Keratinocyte (primary cell): Measurements from ENCODE around the gene ABR. TPM values are rescaled to one million over a fixed set of nuclear protein-coding genes. Genes with fewer than 3 reads are reported as not detected.

Experiments
- DNase-seq: peaks from one replicate; pipeline ENCODE4 v3.0.0-alpha.2; 2011; ENCODE audit warnings: low read depth, missing footprints, low spot score
- FAIRE-seq: peaks from 2 replicates; lab custom pipeline; 2011; peaks lifted over from hg19 to GRCh38; lab: Jason Lieb, UNC
- H2AFZ ChIP-seq: 2 replicates; pipeline ENCODE4 v1.6.0; 2012; ENCODE audit warnings: low read length, control low read depth, inconsistent platforms; ENCODE audit not compliant: control insufficient read depth
- H3K27ac ChIP-seq: 2 replicates; pipeline ENCODE4 v1.5.1; 2011; ENCODE audit warnings: low read length; ENCODE audit not compliant: control insufficient read depth, insufficient read depth
- H3K27me3 ChIP-seq: 3 replicates; pipeline ENCODE4 v1.6.0; 2011; ENCODE audit warnings: low read length; ENCODE audit not compliant: control insufficient read depth, insufficient read depth; ENCODE audit errors: extremely low read depth
- H3K36me3 ChIP-seq, 2 experiments: 2 replicates in 1 of 2; 3 replicates in 1 of 2; pipeline ENCODE4 v1.5.1; 2011; ENCODE audit warnings: low read length in 2 of 2, mild to moderate bottlenecking in 1 of 2; ENCODE audit not compliant: control insufficient read depth in 2 of 2, insufficient read depth in 2 of 2; ENCODE audit errors: extremely low read depth in 1 of 2
- H3K4me1 ChIP-seq: 3 replicates; pipeline ENCODE4 v1.5.1; 2011; ENCODE audit warnings: low read length; ENCODE audit not compliant: control insufficient read depth, insufficient read depth; ENCODE audit errors: extremely low read depth
- H3K4me2 ChIP-seq: 3 replicates; pipeline ENCODE4 v1.6.0; 2011; ENCODE audit warnings: low read depth, low read length; ENCODE audit not compliant: control insufficient read depth, insufficient read depth; ENCODE audit errors: extremely low read depth
- H3K4me3 ChIP-seq, 3 experiments: fragments of 200-600 bp in 1 of 3; sonication (generic) in 1 of 3; 2 replicates in 2 of 3; 3 replicates in 1 of 3; pipeline ENCODE4 v1.5.1; 2011 to 2016; ENCODE audit warnings: low read length in 3 of 3, mild to moderate bottlenecking in 3 of 3, control low read depth in 2 of 3, inconsistent platforms in 1 of 3, low read depth in 1 of 3, mixed read lengths in 1 of 3, mixed run types in 1 of 3, moderate library complexity in 1 of 3; ENCODE audit not compliant: control insufficient read depth in 2 of 3, insufficient read depth in 2 of 3; ENCODE audit errors: extremely low read depth in 1 of 3
- H3K79me2 ChIP-seq: 2 replicates; pipeline ENCODE4 v1.6.0; 2012; ENCODE audit warnings: low read length; ENCODE audit not compliant: control insufficient read depth, insufficient read depth
- H3K9ac ChIP-seq: 3 replicates; pipeline ENCODE4 v1.6.0; 2011; ENCODE audit warnings: low read length; ENCODE audit not compliant: control insufficient read depth, insufficient read depth; ENCODE audit errors: extremely low read depth
- H3K9me1 ChIP-seq: 3 replicates; pipeline ENCODE4 v1.6.0; 2011; ENCODE audit warnings: low read length; ENCODE audit not compliant: control insufficient read depth, insufficient read depth; ENCODE audit errors: extremely low read depth
- H3K9me3 ChIP-seq: 2 replicates; pipeline ENCODE4 v1.5.1; 2012; ENCODE audit warnings: low read depth, low read length; ENCODE audit not compliant: control insufficient read depth
- H4K20me1 ChIP-seq: 3 replicates; pipeline ENCODE4 v1.6.0; 2011; ENCODE audit warnings: low read length; ENCODE audit not compliant: control insufficient read depth, insufficient read depth; ENCODE audit errors: extremely low read depth
- CTCF ChIP-seq, 3 experiments: IDR thresholded peaks in 1 of 3; conservative IDR thresholded peaks in 1 of 3; optimal IDR thresholded peaks in 1 of 3; 2 replicates in 2 of 3; 3 replicates in 1 of 3; pipeline versions ENCODE3 to v1.5.1; 2011; ENCODE audit warnings: low read length in 3 of 3, mild to moderate bottlenecking in 3 of 3, moderate library complexity in 2 of 3, control low read depth in 1 of 3, inconsistent platforms in 1 of 3; ENCODE audit not compliant: insufficient read depth in 2 of 3; ENCODE audit errors: extremely low read depth in 1 of 3
- EZH2 ChIP-seq: IDR thresholded peaks from one replicate; pipeline ENCODE4 v1.6.1; 2012; ENCODE audit warnings: inconsistent platforms, mild to moderate bottlenecking, low read length, moderate library complexity
- dilution Hi-C: fragments of 300-500 bp; cut with MboI; formaldehyde crosslinking; loops from one replicate; pipeline ENCODE4 v1.7.0; 2020; ENCODE audit warnings: low sequenced_read_pairs; ENCODE audit not compliant: extremely low pct_ligation_motif_present
- polyA plus RNA-seq, 5 experiments: library from polyadenylated mRNA; depleted of rRNA in 3 of 5; stranded (reverse) in 3 of 5; stranded (forward) in 1 of 5; unstranded in 1 of 5; fragments of >200 nt; gene quantifications; 1 replicate in 1 of 5; 2 replicates in 3 of 5; 3 replicates in 1 of 5; pipeline versions ENCODE4 v1.2.1 to v1.2.3, GENCODE V29; 2011 to 2012; ENCODE audit warnings: missing spikeins in 2 of 5, low read depth in 1 of 5, low replicate concordance in 1 of 5

Gene ABR
- polyA plus RNA-seq, 1 donor (not counting 4 experiments of a cell fraction or from before 2014, with no cell fraction given), result 17.3 TPM

DNA sequence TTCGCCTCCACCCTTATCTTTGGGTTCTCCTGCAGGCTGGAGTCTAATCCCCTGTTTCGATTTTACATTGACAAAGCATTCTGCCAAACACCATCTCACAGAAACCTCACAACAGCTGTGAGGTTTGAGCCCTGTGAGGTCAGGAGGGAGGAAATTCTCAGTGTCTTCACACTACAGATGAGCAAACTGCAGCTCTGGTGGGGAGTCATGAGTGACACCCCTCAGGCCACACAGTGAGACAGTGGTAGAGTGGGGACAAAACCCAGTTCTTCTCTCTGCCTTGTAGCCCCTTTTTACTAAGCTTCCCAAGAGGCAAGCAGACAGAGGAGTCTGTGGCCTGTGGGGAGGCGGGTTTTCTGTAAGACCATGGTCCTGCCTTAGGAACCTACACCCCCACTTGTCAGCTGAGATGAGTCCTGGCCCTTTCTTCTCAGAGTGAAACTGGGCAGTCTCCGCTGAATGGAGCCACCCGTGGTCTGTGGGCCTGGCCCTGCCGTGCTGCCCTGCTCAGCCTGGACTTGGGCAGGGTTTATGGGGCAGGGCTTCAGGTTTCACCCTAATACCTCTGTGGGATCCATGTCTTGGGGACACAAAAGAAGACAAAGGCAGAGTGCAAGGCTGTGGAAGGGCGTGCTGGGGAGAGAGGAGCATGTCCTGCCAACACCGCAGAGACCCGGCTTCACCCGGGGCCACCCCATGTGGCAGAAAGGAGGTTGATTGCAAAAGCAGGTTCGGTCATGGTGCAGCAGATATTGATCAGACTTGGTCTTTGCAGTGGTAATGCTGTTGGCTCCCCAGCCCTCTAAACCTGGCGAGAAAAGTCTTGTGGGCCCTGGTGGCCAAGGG, 59.0 kb downstream of the ABR start:
- no peak for FAIRE-seq
- H3K36me3 ChIP-seq, result no peaks in the 10 kb centered on the region
- peaks cover 11% of the 10 kb centered on the region for H3K4me1 ChIP-seq
- no peak overlapping the region for H3K9ac ChIP-seq
- no peaks in the 10 kb centered on the region for H3K9me1 ChIP-seq
- no peaks in the 10 kb centered on the region for H3K79me2 ChIP-seq
- dilution Hi-C loops, result no loop called here
- no peak for TF ChIP-seq CTCF (optimal IDR thresholded peaks at IDR 0.05 in 1 of 3, IDR thresholded peaks at IDR 0.05 in 1 of 3, conservative IDR thresholded peaks at IDR 0.05 in 1 of 3; ENCODE audit: extremely low read depth in 1 of 3, insufficient read depth in 2 of 3, low read length in 3 of 3)
- no peak for TF ChIP-seq EZH2
- DNase-seq, result no peak
- H3K4me2 ChIP-seq, result no peak overlapping the region
- no peaks in the 10 kb centered on the region for H4K20me1 ChIP-seq
- no peak overlapping the region for H3K4me3 ChIP-seq
- peaks cover 9% of the 10 kb centered on the region for H3K27me3 ChIP-seq
- no peak overlapping the region for H3K27ac ChIP-seq
- no peak overlapping the region for H2AFZ ChIP-seq
- no peaks in the 10 kb centered on the region for H3K9me3 ChIP-seq

DNA sequence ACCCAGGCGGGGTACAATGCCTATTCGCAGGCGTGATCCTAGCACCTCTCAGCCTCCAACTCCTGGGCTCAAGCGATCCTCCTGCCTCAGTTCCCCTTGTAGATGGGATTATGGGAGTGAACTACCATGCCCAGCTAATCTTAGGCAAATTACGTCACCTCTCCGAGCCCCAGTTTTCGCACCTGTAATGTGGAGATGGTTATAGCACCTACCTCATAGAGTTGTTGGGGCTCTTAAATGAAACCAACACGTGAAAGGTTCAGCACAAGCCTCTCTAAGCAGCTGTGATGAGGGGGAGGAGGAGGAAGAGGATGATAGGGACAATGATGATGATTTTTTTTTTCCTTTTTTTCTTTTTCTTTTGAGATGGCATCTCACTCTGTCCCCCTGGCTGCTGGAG, 59.9 kb downstream of the ABR start:
- TF ChIP-seq EZH2, result no peak
- no peak for TF ChIP-seq CTCF (optimal IDR thresholded peaks at IDR 0.05 in 1 of 3, IDR thresholded peaks at IDR 0.05 in 1 of 3, conservative IDR thresholded peaks at IDR 0.05 in 1 of 3; ENCODE audit: extremely low read depth in 1 of 3, insufficient read depth in 2 of 3, low read length in 3 of 3)
- Histone ChIP-seq H4K20me1 (no peaks in the 10 kb centered on the region), H2AFZ (no peak overlapping the region), H3K36me3 (no peaks in the 10 kb centered on the region), H3K9me1 (no peaks in the 10 kb centered on the region), H3K4me2 (no peak overlapping the region), H3K9me3 (no peaks in the 10 kb centered on the region), H3K79me2 (no peaks in the 10 kb centered on the region), H3K27ac (no peak overlapping the region), H3K9ac (no peak overlapping the region), H3K4me3 (no peak overlapping the region), H3K4me1 (peaks cover 18% of the 10 kb centered on the region), H3K27me3 (peaks cover 7% of the 10 kb centered on the region)
- dilution Hi-C loops, result no loop called here
- DNase-seq, result no peak
- no peak for FAIRE-seq
